Endometrial microvascular endothelial cells (primary cell): ENCODE measurements around the gene DPPA3. TPM values are rescaled to one million over a fixed set of nuclear protein-coding genes. Genes with fewer than 3 reads are reported as not detected.
"Not testable (repeated sequence)": the region's sequence is repeated elsewhere in the genome, so short reads cannot be mapped to it uniquely, and the experiment has no call there.

Experiments
- in situ Hi-C: cut with HindIII; loops from 2 replicates; pipeline ENCODE4 v1.10.0; 2017; ENCODE audit warnings: low sequenced_read_pairs, low pct_unique_long_range_greater_than_20kb; ENCODE audit errors: inconsistent ontology term
- total RNA-seq: library from RNA; depleted of rRNA; stranded (reverse); fragments of >200 nt; gene quantifications from one replicate; pipeline ENCODE4 v1.2.3, GENCODE V29; 2015; ENCODE audit errors: inconsistent ontology term

Gene DPPA3
- not detected for total RNA-seq

DNA sequence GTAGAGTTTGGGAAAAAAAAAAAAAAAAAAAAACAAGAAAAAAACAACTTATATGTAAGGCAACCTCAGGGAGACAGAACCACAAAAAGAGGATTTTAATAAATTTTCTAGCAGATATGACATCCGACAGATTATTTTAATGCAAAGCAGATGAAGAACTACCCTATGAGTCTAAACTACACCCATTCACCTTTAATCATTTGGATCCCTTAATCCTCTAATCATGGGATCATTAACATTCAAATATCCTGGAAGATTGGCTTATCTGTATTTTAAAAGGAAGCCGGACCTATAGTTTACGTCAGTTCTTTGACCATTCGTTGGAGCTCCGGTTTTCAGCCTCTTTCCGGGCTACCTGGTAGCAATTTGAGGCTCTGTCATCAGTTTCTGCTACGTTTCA is at the start of gene DPPA3:
DPPA3 (plus strand) TSS at position 301 of the 400 bp plus-strand sequence. CDS start 138 bp downstream, outside the sequence.
- in situ Hi-C loops = no loop called here

DNA sequence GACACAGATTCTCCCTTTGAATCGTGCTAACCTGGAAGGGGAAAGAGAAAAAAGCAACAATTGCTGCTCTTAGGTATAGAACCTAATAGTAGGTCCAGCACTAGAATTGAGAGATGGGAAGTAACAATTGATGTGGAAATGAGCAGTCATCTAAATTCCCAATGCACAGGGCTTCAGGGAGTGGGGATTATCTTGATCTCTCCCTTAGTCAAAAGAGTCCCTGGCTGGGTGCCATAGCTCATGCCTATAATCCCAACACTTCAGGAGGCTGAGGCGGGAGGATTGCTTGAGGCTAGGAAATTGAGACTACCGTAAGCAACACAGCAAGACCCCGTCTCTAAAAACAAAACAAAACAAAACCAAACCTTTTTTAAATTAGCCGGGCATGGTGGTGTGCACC is 49.5 kb upstream of the DPPA3 start:
- in situ Hi-C loops = no loop called here

DNA sequence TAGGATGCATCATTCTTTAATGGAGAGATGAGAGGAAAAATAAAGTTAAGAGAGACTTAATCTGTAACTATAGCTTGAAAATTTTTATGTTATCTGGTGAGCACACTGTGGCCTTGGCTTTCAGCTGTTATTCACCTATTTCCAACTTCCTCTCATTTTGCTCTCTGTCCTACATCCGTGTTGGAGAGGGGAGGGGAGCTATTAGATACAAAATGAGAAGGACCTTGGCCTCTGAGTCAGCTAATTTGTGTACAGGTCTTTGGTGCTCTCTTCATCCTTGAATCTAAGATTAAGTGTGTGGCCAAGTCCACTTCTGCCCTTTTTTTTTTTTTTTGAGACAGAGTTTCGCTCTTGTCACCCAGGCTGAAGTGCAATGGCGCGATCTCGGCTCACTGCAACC is 44.6 kb upstream of the DPPA3 start:
- in situ Hi-C loops = no loop called here

DNA sequence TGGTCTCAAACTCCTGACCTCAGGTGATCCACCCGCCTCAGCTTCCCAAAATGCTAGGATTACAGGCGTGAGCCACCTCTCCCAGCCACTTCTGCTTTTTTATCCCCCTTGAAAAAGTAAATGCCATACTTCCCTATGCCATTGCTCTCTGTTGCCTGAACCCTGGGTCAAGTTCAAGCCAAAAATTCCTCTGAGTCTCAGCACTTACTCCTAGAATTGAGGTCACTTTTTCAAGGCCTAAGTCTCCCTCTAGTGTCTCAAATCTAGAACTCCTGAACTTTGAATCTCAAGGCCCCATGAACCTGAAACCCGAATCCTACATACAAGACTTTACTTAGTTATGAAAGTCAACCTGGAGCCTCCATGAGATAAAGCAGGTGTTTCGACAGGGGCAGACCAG is 44.1 kb upstream of the DPPA3 start:
- in situ Hi-C loops = no loop called here

DNA sequence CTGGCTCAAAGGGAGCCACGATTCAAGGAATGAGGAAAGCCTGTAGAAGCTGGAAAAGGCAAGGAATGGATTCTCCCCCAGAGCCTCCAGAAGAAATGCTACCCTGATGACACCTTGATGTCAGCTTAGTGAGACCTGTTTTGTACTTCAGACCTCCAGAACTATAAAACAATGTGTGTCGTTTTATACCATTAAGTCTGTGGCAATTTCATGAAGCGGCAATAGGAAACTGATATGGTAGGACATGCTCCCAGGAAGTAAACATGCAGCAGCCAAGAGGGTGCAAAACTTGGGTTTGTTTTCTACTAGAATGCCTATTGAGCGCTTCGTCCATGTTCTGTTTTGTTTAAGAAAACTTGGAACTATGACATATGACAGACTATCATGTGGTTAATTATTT is 43.1 kb upstream of the DPPA3 start:
- in situ Hi-C loops = no loop called here

DNA sequence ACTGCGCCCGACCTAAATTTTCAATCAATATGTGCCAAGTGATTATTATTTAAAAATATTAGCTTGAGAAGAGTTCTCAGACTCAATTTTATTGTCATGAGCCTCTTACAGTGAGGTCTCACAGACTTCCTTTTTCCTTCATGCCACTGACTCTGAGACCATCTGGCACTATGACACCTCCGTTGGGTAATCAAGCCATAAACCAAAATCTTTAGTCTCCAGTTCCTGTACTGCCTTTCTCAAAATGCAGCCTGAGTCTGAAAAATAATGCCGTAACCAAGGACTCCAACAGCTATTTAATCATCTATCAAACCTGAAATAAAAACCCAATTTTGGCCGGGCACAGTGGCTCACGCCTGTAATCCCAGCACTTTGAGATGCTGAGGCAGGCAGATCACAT is 35.8 kb upstream of the DPPA3 start:
- in situ Hi-C loops = not testable (repeated sequence)

DNA sequence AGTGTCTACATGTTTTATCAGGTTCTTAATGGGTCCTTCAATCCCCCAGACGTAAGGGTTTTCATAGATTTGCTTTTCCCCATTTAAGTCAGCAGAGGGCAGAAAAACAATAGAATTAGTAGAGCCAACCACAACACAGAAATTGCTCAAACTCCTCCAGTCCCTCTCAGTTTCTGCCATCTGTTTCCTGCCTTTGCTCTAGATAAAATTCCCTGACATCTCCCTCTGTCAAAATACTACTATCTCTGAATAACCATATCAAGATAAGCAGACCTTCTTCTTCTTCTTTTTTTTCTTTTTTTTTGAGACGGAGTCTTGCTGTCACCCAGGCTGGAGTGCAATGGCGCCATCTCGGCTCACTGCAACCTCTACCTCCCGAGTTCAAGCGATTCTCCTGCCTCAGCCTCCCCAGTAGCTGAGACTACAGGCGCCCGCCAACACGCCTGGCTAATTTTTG is 33.8 kb upstream of the DPPA3 start:
- in situ Hi-C loops = not testable (repeated sequence)

DNA sequence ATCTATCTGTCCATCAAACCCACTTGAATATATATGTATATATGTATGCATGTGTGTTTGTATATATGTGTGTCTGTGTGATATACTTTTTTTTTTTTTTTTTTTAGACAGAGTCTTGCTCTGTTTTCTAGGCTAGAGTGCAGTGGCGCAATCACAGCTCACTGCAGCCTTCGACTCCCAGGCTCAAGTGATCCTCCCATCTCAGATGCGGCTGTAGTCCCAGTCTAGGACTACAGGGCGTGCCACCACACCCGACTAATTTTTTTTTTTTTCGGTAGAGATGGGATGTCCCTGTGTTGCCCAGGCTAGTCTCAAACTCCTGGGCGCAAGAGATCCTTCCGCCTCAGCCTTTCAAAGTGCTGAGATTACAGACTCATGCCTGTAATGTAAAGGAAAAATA is 32.5 kb upstream of the DPPA3 start:
- in situ Hi-C loops = no loop called here

DNA sequence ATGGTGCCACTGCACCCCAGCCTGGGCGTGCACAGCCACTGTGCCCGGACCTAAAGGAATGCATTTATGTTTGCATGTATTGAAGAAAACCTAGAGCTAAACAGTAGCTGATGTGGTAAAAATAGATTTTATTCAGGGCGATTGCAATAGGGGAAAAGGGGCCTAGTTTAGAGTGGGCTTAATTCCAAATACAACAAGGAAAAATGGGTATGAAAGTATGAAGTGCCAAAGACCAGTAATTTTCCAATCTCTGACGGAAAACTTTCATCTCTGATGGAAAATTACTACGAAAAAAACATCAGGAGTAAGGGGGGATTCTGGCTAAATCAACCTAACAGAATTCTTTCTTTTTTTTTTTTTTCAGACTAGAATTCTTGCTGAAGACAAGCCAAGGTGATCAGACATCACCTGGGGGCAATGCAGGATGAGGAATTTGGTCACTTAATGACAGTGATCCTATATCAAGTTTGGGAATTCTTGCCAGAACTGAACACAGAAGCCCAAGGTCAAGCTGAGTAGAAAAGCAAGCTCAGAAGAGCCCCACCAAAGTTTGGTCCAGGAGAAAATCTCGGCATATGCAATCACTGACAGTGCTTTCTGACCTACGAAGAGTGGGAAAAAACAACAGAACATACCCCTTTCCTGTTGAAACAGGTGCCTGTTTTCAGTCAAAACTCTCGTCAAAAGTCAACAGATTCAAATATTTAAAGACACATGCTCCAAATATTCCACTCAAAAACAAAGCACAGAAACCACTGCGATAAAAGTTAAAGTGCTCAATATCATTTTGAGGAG is 31.8 kb upstream of the DPPA3 start:
- in situ Hi-C loops = no loop called here

DNA sequence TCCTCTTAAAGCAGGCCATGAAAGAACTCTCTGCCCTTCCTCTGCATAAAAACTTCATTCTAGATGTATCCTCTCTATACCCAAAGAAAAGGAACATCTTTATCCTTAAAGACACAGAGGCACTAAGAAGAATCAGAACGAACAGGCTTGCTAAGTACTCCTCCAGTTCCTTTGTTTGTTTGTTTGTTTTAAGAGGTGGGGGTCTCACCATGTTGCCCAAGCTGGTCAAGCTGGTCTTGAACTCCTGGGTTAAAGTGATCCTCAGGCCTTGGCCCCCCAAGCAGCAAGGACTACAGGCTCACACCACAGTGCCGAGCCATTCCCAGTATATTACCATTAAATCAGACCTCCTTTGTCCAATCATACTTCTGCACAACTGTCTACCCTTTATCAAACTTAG is 29.7 kb upstream of the DPPA3 start:
- in situ Hi-C loops = no loop called here

DNA sequence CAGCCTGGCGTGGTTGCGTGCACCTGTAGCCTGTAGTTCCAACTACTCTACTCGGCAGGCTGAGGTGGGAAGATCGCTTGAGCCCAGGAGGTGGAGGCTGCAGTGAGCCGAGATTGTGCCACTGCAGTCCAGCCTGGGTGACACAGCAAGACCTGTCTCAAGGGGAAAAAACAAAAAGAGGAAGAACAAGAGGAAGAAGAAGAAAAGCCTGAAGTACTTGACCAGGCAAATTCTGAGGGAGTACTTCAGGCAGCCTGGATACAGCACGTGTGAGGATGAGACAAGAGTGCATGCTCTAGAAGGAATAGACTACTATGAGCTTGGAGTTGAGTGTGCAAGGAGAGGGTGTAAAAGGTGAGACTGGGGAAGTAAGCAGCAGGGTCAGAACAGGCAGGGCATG is 17.4 kb upstream of the DPPA3 start:
- in situ Hi-C loops = no loop called here

DNA sequence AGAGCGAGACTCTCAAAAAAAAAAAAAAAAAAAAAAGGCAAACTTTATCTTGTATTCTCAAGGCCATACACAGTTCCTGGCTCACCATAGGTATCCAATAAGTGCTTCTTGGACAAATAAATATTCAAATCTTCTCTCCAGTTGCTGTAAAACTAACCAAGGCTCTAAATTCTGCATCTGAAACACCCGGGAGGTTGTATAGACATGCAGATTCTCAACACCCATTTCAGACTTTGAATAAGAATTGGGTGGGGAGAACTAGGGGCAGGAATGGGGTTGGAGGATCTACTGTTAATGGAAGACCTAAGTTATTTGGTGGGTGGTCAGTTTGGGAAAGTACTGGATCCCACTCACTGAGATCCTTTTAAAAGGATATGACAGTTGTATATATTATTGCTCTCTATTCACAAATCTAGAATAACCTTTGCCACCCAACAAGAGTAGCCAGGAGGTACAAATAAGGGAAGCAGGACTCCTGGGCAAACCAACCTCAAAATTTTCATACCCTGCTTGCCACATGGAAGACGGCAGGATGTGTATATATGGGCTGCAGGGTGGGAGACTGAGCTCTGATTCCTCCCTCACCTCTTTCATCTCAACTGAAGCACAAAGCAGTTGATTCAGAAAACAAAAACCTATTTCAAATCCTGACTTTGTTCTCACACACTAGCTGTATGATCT is 16.5 kb upstream of the DPPA3 start:
- in situ Hi-C loops = no loop called here

DNA sequence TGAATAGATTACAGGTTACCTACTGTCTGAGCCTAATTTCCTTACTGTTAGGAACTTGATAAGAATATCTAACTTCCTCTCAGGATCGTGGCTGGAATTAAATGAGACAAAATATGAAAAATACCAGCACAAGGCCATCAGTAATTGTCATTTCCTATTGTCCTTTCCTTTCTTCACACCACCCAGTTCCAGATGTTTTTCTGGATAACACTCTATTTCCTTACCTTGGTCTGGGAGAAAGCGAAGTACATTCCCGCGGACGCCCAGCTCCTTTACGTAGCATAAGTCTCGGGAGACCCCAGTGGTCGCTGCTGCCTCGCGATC is 16.0 kb upstream of the DPPA3 start:
- in situ Hi-C loops = no loop called here

DNA sequence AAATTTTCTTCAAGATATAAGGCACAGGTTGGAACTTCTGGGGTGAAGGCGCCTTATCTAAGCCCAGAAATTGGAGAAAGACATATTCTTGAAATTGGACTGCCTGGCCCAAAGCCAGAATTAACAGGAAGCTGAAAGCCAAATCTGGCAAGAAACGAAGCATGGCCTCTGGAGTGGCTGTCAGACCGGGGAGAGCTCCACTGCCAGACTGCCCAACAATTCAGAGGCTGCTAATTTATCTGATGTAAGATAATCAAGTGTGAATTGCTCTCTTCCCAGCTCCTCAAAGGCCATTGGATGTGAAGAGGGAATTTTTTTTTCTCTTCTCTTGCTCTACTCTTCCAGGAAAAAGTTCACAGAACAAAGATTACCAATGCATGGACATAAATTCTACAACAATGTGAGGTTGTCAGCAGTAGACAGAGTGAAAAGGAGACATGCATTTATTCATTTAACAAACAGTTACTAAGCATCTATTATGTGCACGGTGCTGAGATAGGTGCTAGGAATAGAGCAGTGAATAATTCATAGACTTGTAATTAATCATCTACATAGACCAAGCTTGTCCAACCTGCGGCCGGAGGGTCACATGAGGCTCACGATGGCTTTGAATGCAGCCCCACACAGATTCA is 15.6 kb upstream of the DPPA3 start, which contains the start of gene GDF3:
GDF3 (minus strand) TSS at position 210 of the 632 bp plus-strand sequence; CDS start at position 163, 47 bp downstream.
- in situ Hi-C loops = no loop called here

DNA sequence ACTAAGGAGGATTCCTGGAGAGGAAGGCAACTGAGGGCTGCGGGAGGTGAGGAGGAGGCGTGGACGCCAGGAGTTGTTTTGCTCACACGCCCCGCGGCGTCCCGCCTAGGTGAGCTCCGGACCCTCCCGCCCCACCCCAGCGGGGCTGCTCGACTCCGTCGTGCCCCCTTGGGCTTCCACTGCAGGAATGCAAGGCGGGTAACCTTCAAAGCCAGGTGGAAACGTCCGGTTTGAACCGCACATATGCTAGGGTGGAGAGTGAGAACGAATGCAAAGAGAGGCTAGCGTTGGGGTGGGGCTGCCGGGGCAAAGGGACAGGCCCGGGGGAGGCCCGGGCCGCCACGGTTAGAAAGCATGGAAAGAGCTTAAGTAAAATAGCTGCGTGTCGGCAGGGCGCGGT is 5.4 kb upstream of the DPPA3 start:
- in situ Hi-C loops = no loop called here

DNA sequence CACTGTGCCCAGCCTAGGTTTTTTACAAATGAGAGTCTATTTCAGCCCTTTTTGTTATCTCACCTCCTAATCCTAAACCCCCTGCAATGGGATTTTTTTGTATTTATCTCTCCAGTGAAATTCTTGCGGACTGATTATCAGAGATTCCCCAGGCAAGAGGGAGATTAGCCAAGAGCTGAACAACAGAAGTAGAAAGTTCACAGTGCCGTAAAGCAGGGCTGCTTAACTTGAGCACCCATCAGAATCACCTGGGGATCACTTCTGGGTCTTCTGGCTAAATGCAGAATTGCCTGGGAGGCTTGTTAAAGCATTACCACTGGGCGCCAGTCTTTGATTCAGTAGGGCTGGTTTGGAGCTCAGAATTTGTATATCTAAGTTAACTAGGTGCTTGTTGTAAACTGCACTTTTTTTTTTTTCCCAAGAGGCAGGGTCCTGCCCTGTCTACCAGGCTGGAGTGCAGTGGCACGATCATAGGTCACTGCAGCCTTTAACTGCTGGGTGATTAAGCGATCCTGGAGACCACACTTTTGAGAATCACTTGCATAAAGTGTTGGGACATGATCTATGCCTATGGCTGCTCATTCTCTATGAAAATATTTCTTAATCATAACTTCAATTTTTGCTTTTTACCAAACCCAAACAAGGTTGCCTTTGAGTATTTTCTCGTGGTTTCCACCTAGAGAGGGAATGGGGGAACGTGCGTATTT is 1.1 kb upstream of the DPPA3 start:
- in situ Hi-C loops = no loop called here

DNA sequence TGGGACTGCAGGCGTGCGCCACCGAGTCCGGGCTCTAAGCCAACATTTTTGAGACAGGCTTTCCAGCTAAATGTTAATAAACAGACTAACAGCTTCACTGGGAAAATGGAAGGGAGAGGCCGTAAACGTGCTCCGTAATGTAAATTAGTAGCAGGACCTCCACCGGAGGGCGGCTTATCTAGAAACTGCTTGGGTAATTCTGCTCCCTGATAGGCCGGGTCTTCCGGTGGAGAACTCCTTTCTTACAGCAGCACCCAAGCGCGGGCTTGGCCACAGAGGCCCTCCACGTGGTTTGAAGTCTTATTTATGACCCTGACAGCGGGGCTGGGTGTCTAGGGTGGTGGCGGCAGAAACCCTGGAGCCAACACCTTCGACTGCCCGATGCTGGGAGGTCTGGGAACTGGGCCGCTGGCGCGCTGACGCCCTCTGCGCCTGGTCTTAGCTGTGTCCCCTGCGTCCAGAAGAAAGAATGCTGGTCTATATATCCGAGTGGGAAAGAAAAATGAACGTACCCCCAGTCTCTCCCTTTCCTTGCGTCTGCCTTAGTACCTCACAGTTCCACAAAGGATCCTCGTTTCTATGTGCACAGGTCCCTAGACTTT is 1.7 kb downstream of the DPPA3 start:
- in situ Hi-C loops = no loop called here

DNA sequence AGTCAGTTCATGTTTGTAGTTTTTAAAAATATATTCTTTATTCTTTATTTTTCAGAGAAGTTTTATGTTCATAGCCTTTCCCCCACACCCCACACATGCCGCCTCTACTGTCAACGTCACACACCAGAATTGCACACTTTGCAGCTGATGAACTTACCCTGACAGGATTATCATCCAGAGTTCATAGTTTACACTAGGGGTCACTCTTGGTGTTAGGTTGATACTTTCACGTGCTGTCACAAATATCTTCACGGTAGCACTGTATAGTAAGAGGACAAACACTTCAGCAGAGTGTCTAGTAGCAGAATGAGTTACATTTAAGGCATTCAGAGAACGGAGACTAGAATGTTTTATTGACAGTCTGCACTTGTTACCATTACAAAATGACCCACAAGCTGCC is 5.1 kb downstream of the DPPA3 start:
- in situ Hi-C loops = no loop called here
